BE2C (cell line): ENCODE data around the gene GCN1.

ENCODE experiments used
- DNase-seq: peaks from one replicate; pipeline ENCODE4 v3.0.0-alpha.2; 2020
- H3K27me3 ChIP-seq: fragments of 250-450 bp; sonication (Bioruptor Pico); 2 replicates; pipeline ENCODE4 v1.5.1; 2020; ENCODE audit warnings: mild to moderate bottlenecking
- H3K36me3 ChIP-seq: fragments of 250-450 bp; sonication (Bioruptor Pico); 2 replicates; pipeline ENCODE4 v1.5.1; 2020; ENCODE audit warnings: mild to moderate bottlenecking
- H3K4me1 ChIP-seq: fragments of 250-450 bp; sonication (Bioruptor Pico); 2 replicates; pipeline ENCODE4 v1.5.1; 2020
- H3K4me3 ChIP-seq: 2 replicates; pipeline ENCODE4 v1.5.1; 2011; ENCODE audit warnings: low read depth, low read length
- H3K9me3 ChIP-seq: fragments of 250-450 bp; sonication (Bioruptor Pico); 2 replicates; pipeline ENCODE4 v1.5.1; 2020
- TF ChIP-seq, protein P1 (sequence below): IDR thresholded peaks from 2 replicates; pipeline ENCODE4 v1.5.1; 2012; ENCODE audit warnings: mild to moderate bottlenecking, low read depth, low read length

GCN1 gene

DNA sequence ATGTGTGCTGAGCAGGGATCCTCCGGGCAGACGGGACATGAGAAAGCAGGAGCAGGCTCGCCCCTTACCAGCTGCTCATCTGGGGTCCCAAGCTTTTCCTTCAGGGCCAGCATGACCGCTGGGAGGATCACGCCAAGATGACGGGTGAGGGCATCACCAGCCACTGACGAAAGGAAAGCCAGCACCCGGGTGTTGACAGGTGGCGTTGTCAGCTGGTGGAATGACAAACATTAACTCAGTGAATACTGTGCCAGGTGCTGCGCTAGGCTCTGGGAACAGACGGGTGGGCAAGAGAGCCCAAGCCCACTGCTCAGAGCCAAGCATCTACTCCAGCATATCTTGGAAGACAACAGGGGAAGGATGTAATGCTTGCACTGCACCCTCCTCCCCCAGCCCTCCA is 56.7 kb downstream of the GCN1 start:
- no peaks in the 10 kb centered on the region for H3K9me3 ChIP-seq
- TF ChIP-seq, protein P1, sequence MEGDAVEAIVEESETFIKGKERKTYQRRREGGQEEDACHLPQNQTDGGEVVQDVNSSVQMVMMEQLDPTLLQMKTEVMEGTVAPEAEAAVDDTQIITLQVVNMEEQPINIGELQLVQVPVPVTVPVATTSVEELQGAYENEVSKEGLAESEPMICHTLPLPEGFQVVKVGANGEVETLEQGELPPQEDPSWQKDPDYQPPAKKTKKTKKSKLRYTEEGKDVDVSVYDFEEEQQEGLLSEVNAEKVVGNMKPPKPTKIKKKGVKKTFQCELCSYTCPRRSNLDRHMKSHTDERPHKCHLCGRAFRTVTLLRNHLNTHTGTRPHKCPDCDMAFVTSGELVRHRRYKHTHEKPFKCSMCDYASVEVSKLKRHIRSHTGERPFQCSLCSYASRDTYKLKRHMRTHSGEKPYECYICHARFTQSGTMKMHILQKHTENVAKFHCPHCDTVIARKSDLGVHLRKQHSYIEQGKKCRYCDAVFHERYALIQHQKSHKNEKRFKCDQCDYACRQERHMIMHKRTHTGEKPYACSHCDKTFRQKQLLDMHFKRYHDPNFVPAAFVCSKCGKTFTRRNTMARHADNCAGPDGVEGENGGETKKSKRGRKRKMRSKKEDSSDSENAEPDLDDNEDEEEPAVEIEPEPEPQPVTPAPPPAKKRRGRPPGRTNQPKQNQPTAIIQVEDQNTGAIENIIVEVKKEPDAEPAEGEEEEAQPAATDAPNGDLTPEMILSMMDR, result no peak
- H3K36me3 ChIP-seq, result peaks cover 97% of the 10 kb centered on the region
- no peaks in the 10 kb centered on the region for H3K4me1 ChIP-seq
- no peaks in the 10 kb centered on the region for H3K27me3 ChIP-seq
- DNase-seq, result no peak
- no peak overlapping the region for H3K4me3 ChIP-seq

DNA sequence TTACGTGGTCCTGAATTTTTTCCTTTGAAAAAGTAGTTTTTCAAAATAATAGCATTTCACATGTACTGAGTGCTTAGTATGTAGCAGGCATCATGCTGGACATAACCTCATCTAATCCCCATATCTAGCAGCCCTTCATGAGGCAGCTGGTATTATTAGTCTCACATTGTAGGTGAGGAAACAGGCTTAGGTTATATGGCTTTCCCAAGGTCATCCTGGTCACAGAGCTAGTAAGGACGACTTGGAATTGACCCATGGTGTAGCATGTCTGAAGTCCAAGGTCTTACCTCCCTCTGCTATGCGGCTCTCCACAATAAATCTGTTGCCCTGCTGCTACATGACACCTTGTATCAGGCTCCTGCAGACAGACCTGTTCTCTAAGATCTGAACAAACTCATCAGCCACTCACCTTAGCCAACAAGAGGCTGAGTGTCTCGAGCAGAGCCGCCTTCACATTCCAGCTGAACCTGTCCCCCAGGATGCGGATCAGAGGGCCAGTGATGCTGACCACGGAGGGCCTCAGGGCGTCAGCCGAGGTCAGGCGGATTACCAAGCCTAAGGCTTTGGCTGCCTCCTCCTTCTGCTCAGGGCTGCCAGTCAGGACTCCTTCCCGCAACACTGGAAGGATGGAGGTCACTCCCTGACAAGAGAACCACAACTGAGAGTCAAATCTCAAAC is 58.3 kb downstream of the GCN1 start:
- Histone ChIP-seq H3K9me3 (no peaks in the 10 kb centered on the region), H3K4me3 (no peak overlapping the region), H3K27me3 (no peaks in the 10 kb centered on the region), H3K36me3 (peaks cover 96% of the 10 kb centered on the region), H3K4me1 (no peaks in the 10 kb centered on the region)
- no peak for DNase-seq
- TF ChIP-seq, protein P1, result no peak

DNA sequence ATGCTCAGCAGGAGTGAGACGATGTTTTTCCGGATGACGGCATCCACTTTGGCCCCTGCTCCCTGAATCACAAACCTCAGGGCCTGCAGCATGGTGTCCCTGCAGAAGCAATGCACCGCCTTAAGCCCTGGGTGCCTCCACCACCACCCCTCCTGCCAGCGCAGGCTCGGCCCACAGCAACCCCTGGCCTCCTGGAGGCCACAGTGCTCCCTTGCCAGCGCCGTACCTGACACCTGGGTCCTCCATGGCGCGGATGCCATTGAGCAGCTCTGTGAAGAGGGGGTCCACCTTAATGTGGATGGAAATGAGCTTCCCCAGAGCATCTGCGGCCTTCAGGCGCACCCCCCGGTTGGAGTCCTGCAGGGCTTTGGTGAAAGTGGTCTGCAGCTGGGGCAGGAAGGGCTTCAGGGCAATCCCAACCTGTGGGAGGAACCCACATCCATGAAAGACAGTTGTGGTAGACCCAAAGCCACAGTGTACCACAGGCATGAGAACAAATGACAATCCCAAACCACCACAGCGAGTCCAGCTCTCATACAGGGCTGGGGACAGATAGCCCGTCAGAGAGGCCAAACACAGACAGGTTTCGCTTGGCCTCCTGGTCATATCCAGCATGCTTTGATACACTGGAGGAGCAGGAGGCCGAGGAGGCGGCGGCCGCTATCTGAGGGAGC is 60.1 kb downstream of the GCN1 start:
- Histone ChIP-seq H3K4me3 (no peak overlapping the region), H3K36me3 (peaks cover 97% of the 10 kb centered on the region)
- DNase-seq, result no peak

DNA sequence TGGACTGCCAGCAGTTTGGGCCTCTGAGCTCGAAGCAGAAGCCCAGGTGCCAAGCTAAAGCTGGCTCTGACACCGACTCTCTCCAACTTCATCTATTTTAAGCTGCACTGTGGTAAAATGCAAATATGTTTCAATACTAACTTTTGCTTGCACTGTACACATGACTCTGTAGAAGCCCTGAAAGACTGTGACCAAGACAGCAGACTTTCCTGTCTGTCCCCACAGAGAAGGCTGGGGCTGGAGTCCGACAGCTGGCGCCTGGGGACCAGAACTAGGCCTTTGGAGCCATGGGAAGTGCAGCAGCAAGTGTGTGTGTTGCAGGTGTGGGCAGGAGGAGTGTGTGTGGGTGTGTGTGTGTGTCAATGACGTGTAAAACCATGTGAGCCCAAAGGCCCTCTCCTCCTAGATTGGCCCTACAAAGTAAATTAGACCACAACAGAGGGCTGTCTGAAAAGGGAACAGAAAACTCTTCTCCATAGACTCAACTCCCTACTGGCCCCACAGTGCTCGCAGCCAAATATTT is 61.6 kb downstream of the GCN1 start:
- H3K4me3 ChIP-seq, result no peak overlapping the region
- H3K36me3 ChIP-seq, result peaks cover 99% of the 10 kb centered on the region
- H3K9me3 ChIP-seq, result no peaks in the 10 kb centered on the region
- no peaks in the 10 kb centered on the region for H3K4me1 ChIP-seq
- DNase-seq, result no peak
- TF ChIP-seq, protein P1, result no peak
- H3K27me3 ChIP-seq, result no peaks in the 10 kb centered on the region

More for the DNA sequence above, 60.1 kb downstream of the GCN1 start:
- Histone ChIP-seq H3K27me3 (no peaks in the 10 kb centered on the region), H3K9me3 (no peaks in the 10 kb centered on the region), H3K4me1 (no peaks in the 10 kb centered on the region)
- TF ChIP-seq, protein P1, result no peak

DNA sequence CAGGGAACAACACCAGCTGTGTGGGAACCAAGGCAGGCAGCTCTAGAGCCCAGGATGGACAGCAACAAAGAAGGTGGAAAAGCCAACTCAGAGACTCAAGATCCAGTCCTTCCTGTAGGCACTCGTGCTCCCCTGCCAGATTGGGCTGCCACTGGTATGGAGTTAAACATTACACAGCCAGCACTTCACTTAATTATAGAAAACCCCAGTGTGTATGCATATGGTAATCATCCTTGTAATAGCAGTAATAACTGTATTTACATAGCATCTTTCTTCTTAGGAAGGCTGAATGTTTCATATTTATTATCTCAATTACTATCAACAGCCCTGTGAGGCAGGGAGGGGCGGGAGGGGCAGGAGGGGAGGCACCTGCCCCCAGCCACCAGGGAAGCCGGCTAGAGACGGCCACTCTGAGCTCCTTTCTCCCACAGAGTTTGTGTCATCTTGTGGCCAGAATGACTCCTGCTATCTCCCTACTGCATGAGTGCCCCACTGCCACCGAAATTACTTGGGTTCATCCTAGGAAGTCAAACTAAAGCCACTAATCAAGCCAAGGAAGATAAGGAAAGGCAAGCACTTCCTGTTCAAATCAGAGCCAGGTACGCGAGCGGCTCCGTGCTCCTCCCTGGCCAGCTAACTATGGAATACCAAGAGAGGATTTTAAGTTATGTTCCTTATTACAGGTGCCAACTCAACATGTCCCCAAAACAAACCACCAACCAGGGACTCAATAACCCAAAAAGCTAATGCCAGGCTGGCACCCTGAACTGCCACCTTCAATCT is 62.3 kb downstream of the GCN1 start:
- no peak for DNase-seq
- Histone ChIP-seq H3K4me1 (no peaks in the 10 kb centered on the region), H3K27me3 (no peaks in the 10 kb centered on the region), H3K36me3 (peaks cover 99% of the 10 kb centered on the region), H3K4me3 (no peak overlapping the region), H3K9me3 (no peaks in the 10 kb centered on the region)
- TF ChIP-seq, protein P1, result no peak
